ENCODE data around the gene KLHL26.

- TF ChIP-seq CTCF (conservative IDR thresholded peaks at IDR 0.05; ENCODE audit: low read length) (no peak), EZH2phosphoT487 (IDR thresholded peaks at IDR 0.05; ENCODE audit: borderline replicate concordance) (no peak)
Measured at GRCh38 chr19:18704054-18704453, 67.2 kb downstream of the KLHL26 start.

Data from Loucy (cell line).